Endothelial cell of umbilical vein (primary cell): ENCODE measurements around the gene NUMBL. TPM values are rescaled to one million over a fixed set of nuclear protein-coding genes. Genes with fewer than 3 reads are reported as not detected.

Source experiments
- BruUV-seq: library from RNA; stranded (reverse); fragments of 400-500 nt; replicated peaks from 2 replicates; lab custom pipeline; 2021; lab: Mats Ljungman, UMichigan
- CTCF ChIA-PET: fragments of 300-600, 350-600 bp; sonication (Branson Sonifier 250); formaldehyde crosslinking; loops from one replicate; lab custom pipeline; 2021; ENCODE audit warnings: antibody characterized with exemption, inconsistent platforms; lab: Charles Lee
- POLR2A ChIA-PET: fragments of 300-600, 350-600 bp; sonication (Branson Sonifier 250); formaldehyde crosslinking; loops from one replicate; lab custom pipeline; 2021; ENCODE audit warnings: antibody characterized with exemption, inconsistent platforms; lab: Charles Lee
- DNase-seq: peaks from one replicate; pipeline ENCODE4 v3.0.0-alpha.2; 2011; ENCODE audit warnings: low read depth, low spot score
- FAIRE-seq: peaks from 2 replicates; lab custom pipeline; 2011; peaks lifted over from hg19 to GRCh38; lab: Jason Lieb, UNC
- H2AFZ ChIP-seq: 2 replicates; pipeline ENCODE4 v1.6.0; 2012; ENCODE audit warnings: low read depth, low read length, control low read depth, inconsistent platforms
- H3K27ac ChIP-seq: 2 replicates; pipeline ENCODE4 v1.5.1; 2011; ENCODE audit warnings: low read depth, mild to moderate bottlenecking, control low read depth, low read length, moderate library complexity; ENCODE audit not compliant: insufficient read depth
- H3K27me3 ChIP-seq, 2 experiments: 2 replicates each; pipeline versions ENCODE4 v1.6.0 to v1.6.1; 2011; ENCODE audit warnings: low read length in 2 of 2, mixed read lengths in 1 of 2; ENCODE audit not compliant: control insufficient read depth in 2 of 2, insufficient read depth in 2 of 2
- H3K36me3 ChIP-seq, 2 experiments: 2 replicates in 1 of 2; 3 replicates in 1 of 2; pipeline ENCODE4 v1.5.1; 2011; ENCODE audit warnings: low read length in 2 of 2, mild to moderate bottlenecking in 1 of 2, moderate library complexity in 1 of 2; ENCODE audit not compliant: control insufficient read depth in 2 of 2, insufficient read depth in 2 of 2; ENCODE audit errors: extremely low read depth in 1 of 2
- H3K4me1 ChIP-seq: 3 replicates; pipeline ENCODE4 v1.5.1; 2011; ENCODE audit warnings: mild to moderate bottlenecking, low read length; ENCODE audit not compliant: control insufficient read depth, insufficient read depth; ENCODE audit errors: extremely low read depth
- H3K4me2 ChIP-seq: 2 replicates; pipeline ENCODE4 v1.6.1; 2011; ENCODE audit warnings: low read length, control low read depth, mixed read lengths; ENCODE audit not compliant: insufficient read depth
- H3K4me3 ChIP-seq, 3 experiments: fragments of 200-600 bp in 1 of 3; sonication (generic), shearing (Covaris generic) in 1 of 3; replicated peaks in 1 of 3; 2 replicates each; pipeline ENCODE4 v1.5.1; 2011 to 2016; ENCODE audit warnings: control low read depth in 3 of 3, low read length in 3 of 3, mild to moderate bottlenecking in 2 of 3, inconsistent platforms in 1 of 3, low read depth in 1 of 3, moderate library complexity in 1 of 3; ENCODE audit not compliant: insufficient read depth in 1 of 3
- H3K79me2 ChIP-seq: 2 replicates; pipeline ENCODE4 v1.6.0; 2012; ENCODE audit warnings: low read length, inconsistent platforms; ENCODE audit not compliant: control insufficient read depth, insufficient read depth
- H3K9ac ChIP-seq: replicated peaks from 2 replicates; pipeline ENCODE3; 2011; ENCODE audit warnings: low read length, control low read depth; ENCODE audit not compliant: insufficient read depth; ENCODE audit errors: extremely low read depth
- H3K9me1 ChIP-seq: replicated peaks from 3 replicates; pipeline ENCODE4 v1.6.0; 2011; ENCODE audit warnings: mild to moderate bottlenecking, low read length; ENCODE audit not compliant: control insufficient read depth, insufficient read depth; ENCODE audit errors: extremely low read depth
- H3K9me3 ChIP-seq: replicated peaks from 2 replicates; pipeline ENCODE4 v1.5.1; 2012; ENCODE audit warnings: low read length, inconsistent platforms; ENCODE audit not compliant: control insufficient read depth, insufficient read depth
- H4K20me1 ChIP-seq: replicated peaks from 2 replicates; pipeline ENCODE3; 2011; ENCODE audit warnings: mild to moderate bottlenecking, low read length; ENCODE audit not compliant: control insufficient read depth, insufficient read depth; ENCODE audit errors: extremely low read depth
- EZH2 ChIP-seq: IDR thresholded peaks from 2 replicates; pipeline ENCODE4 v1.6.1; 2012; ENCODE audit warnings: borderline replicate concordance, low read depth, mild to moderate bottlenecking, moderate library complexity, low read length, inconsistent platforms; ENCODE audit not compliant: severe bottlenecking
- FOS ChIP-seq: IDR thresholded peaks from 2 replicates; pipeline ENCODE4 v1.6.1; 2011; ENCODE audit warnings: mild to moderate bottlenecking, low read length, moderate library complexity, borderline replicate concordance; ENCODE audit not compliant: insufficient read depth
- GATA2 ChIP-seq: IDR thresholded peaks from 2 replicates; pipeline ENCODE4 v1.7.0; 2011; ENCODE audit warnings: low read depth, mild to moderate bottlenecking, moderate library complexity, mixed read lengths, low read length; ENCODE audit not compliant: insufficient read length, insufficient read depth
- JUN ChIP-seq: IDR thresholded peaks from 2 replicates; pipeline ENCODE4 v1.6.1; 2011; ENCODE audit warnings: borderline replicate concordance, low read depth; ENCODE audit not compliant: insufficient read length, insufficient read depth
- POLR2A ChIP-seq: IDR thresholded peaks from 2 replicates; pipeline ENCODE4 v1.6.1; 2012; ENCODE audit warnings: low read depth, mild to moderate bottlenecking, control low read depth, low read length
- POLR2AphosphoS5 ChIP-seq: IDR thresholded peaks from 2 replicates; pipeline ENCODE4 v1.6.1; 2012; ENCODE audit warnings: low read depth, mild to moderate bottlenecking, control low read depth, low read length, moderate library complexity; ENCODE audit not compliant: insufficient read depth
- dilution Hi-C: fragments of 300-500 bp; cut with MboI; formaldehyde crosslinking; loops from one replicate; pipeline ENCODE4 v1.15.0; 2019; ENCODE audit warnings: low sequenced_read_pairs; ENCODE audit not compliant: extremely low pct_ligation_motif_present
- intact Hi-C: fragments of 100-400 bp; cut with micrococcal nuclease; formaldehyde crosslinking; loops from one replicate; pipeline ENCODE4 v1.10.0; 2022
- polyA plus RNA-seq, 4 experiments: library from polyadenylated mRNA; depleted of rRNA in 3 of 4; stranded (reverse) in 3 of 4; unstranded in 1 of 4; fragments of >200 nt; gene quantifications; 2 replicates each; pipeline versions ENCODE4 v1.2.1 to v1.2.3, GENCODE V29; 2011 to 2012; ENCODE audit warnings: missing spikeins in 1 of 4
- total RNA-seq: library from RNA; stranded (reverse); gene quantifications from 2 replicates; pipeline ENCODE4 v1.2.3, GENCODE V29; 2021
- TF ChIP-seq, protein P1 (sequence below): IDR thresholded peaks from 2 replicates; pipeline ENCODE4 v1.6.1; 2011; ENCODE audit not compliant: insufficient read depth, insufficient read length
- TF ChIP-seq, protein P2 (sequence below), 2 donors: IDR thresholded peaks; 1 replicate in 1 of 2; 2 replicates in 1 of 2; pipeline ENCODE4 v1.5.1; 2011; ENCODE audit warnings: low read length in 2 of 2, mild to moderate bottlenecking in 2 of 2, moderate library complexity in 2 of 2, control low read depth in 1 of 2, inconsistent platforms in 1 of 2, low read depth in 1 of 2; ENCODE audit not compliant: insufficient read depth in 1 of 2; ENCODE audit errors: extremely low read depth in 1 of 2

NUMBL gene
- total and polyA plus RNA-seq, 2 donors (not counting 3 experiments of a cell fraction or from before 2014, with no cell fraction given): 21.5 to 46.7 TPM

DNA sequence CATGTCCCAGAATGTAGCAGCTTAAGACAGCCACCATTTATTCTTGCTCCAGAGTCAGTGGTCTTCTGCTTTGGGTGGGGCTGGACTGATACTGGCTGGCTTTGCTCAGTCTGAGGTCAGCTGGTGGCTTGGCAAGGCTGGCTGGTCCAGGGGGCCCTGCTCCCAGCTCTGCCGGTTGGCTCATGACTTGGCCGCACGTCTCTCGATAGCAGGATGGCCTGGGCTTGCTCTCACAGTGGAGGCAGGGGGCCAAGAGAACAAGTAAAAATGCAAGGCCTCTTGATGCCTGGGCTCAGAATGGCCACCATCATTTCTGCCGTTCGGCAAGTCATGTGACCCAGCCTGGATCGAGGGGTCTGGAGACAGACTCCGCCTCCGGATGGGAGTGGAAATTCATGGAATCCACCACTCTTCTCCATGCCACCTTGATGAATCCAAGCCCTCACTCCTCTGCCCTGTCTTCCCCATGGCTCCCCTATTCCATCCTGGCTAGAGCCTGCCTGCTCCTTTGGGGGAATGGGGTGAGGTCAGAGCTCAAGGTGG, 46.7 kb upstream of the NUMBL start:
- no peaks in the 10 kb centered on the region for H3K9me3 ChIP-seq
- dilution Hi-C loops: no loop called here
- H3K36me3 ChIP-seq: peaks cover 11 to 34% of the 10 kb centered on the region in 2 experiments
- no peaks in the 10 kb centered on the region for H3K4me1 ChIP-seq
- no peaks in the 10 kb centered on the region for H3K27me3 ChIP-seq
- BruUV-seq: no TSS peak
- H3K79me2 ChIP-seq: no peaks in the 10 kb centered on the region
- H3K9me1 ChIP-seq: no peaks in the 10 kb centered on the region
- no peak overlapping the region for H3K4me3 ChIP-seq
- no peak overlapping the region for H3K9ac ChIP-seq
- POLR2A ChIA-PET: no interaction called here
- no peak for DNase-seq
- H3K4me2 ChIP-seq: no peak overlapping the region
- CTCF ChIA-PET: no interaction called here
- FAIRE-seq: no peak
- H3K27ac ChIP-seq: no peak overlapping the region
- TF ChIP-seq FOS (no peak), JUN (no peak), EZH2 (no peak), GATA2 (no peak), POLR2A (no peak), POLR2AphosphoS5 (no peak)
- TF ChIP-seq, protein P1, sequence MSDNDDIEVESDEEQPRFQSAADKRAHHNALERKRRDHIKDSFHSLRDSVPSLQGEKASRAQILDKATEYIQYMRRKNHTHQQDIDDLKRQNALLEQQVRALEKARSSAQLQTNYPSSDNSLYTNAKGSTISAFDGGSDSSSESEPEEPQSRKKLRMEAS: no peak
- TF ChIP-seq, protein P2, sequence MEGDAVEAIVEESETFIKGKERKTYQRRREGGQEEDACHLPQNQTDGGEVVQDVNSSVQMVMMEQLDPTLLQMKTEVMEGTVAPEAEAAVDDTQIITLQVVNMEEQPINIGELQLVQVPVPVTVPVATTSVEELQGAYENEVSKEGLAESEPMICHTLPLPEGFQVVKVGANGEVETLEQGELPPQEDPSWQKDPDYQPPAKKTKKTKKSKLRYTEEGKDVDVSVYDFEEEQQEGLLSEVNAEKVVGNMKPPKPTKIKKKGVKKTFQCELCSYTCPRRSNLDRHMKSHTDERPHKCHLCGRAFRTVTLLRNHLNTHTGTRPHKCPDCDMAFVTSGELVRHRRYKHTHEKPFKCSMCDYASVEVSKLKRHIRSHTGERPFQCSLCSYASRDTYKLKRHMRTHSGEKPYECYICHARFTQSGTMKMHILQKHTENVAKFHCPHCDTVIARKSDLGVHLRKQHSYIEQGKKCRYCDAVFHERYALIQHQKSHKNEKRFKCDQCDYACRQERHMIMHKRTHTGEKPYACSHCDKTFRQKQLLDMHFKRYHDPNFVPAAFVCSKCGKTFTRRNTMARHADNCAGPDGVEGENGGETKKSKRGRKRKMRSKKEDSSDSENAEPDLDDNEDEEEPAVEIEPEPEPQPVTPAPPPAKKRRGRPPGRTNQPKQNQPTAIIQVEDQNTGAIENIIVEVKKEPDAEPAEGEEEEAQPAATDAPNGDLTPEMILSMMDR (IDR thresholded peaks at IDR 0.05; ENCODE audit: extremely low read depth in 1 of 2, insufficient read depth in 1 of 2, low read depth in 1 of 2, low read length in 2 of 2): no peak
- no peaks in the 10 kb centered on the region for H4K20me1 ChIP-seq
- intact Hi-C loops: no loop called here
- no peak overlapping the region for H2AFZ ChIP-seq
